HEK293 (cell line): Measurements from ENCODE around the gene REX1BD.

Experiments
- KLF16 ChIP-seq: fragments of 450-650 bp; formaldehyde crosslinking; IDR thresholded peaks from 2 replicates; pipeline ENCODE4 v1.5.1; 2017; ENCODE audit warnings: missing biosample characterization, missing genetic modification characterization
- SP2 ChIP-seq: fragments of 450-650 bp; formaldehyde crosslinking; IDR thresholded peaks from 2 replicates; pipeline ENCODE4 v1.5.1; 2016; ENCODE audit warnings: missing biosample characterization, missing genetic modification characterization
- TRIM28 ChIP-seq: IDR thresholded peaks from 2 replicates; pipeline ENCODE4 v1.6.1; 2011; ENCODE audit warnings: low read length, control low read depth, borderline replicate concordance
- ZNF792 ChIP-seq: fragments of 450-650 bp; formaldehyde crosslinking; IDR thresholded peaks from 2 replicates; pipeline ENCODE4 v1.5.1; 2016; ENCODE audit warnings: missing biosample characterization, missing genetic modification characterization
- TF ChIP-seq, protein P1 (sequence below): fragments of 450-650 bp; formaldehyde crosslinking; IDR thresholded peaks from 2 replicates; pipeline ENCODE4 v1.5.1; 2016; ENCODE audit warnings: missing biosample characterization, missing genetic modification characterization
- TF ChIP-seq, protein P2 (sequence below): fragments of 450-650 bp; formaldehyde crosslinking; IDR thresholded peaks from 2 replicates; pipeline ENCODE4 v1.5.1; 2016; ENCODE audit warnings: missing biosample characterization, missing genetic modification characterization
- TF ChIP-seq, protein P3 (sequence below): IDR thresholded peaks from 2 replicates; pipeline ENCODE4 v1.6.1; 2011; ENCODE audit warnings: mild to moderate bottlenecking, low read depth, low read length, borderline replicate concordance
- TF ChIP-seq, protein P4 (sequence below): fragments of 450-650 bp; formaldehyde crosslinking; IDR thresholded peaks from 2 replicates; pipeline ENCODE4 v1.5.1; 2016; ENCODE audit warnings: missing biosample characterization, missing genetic modification characterization
- TF ChIP-seq, protein P5 (sequence below): sonication (generic); formaldehyde crosslinking; IDR thresholded peaks from 2 replicates; pipeline ENCODE4 v1.8.1; 2022; ENCODE audit warnings: mild to moderate bottlenecking, moderate library complexity, missing genetic modification reagents
- TF ChIP-seq, protein P6 (sequence below): fragments of 450-650 bp; formaldehyde crosslinking; IDR thresholded peaks from 2 replicates; pipeline ENCODE4 v1.5.1; 2017; ENCODE audit warnings: missing biosample characterization, missing genetic modification characterization

DNA sequence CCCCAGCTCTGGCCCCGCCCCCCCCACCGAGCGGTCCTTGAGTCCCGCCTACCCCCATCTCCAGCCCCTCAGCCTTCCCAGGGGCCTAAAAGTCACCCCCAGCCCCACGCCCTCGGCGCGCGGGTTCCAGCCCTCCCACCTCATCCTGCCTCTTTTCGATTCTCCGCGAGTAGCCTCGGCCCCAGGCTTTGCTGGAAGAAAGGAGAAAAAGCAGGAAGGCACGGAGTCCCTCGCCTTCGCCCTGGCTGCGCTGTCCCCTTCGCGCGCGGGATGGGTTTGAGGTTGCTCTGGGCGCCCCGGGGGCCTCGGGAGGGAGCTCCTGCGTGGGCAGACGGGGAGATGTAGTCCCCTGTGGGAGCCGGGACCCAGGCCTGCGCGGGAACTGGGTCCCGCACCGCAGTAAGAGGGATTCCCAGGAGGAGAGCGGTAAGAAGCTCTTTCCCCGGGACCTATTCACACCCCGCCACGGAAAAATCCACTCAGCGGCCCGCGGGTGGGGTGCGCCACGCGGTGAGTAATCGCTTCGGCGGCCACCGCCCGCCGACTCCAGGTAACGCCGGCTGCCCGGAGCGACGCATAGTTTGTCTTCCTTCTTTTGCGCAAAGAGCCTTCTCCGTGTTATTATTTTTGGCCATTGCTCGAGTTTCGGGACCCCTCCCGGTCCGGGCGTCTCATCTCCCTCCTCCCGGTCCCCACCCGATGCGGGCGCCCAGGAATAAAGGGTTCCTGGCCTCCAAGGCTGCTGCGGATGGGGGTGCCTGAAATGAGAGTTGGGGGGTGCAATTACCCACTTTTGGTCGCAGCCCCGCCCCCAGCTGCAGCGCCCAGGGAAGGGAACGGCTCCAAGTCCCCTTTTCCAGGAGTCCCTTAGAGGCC, 18.9 kb downstream of the REX1BD start:
- TF ChIP-seq TRIM28, result no peak
- TF ChIP-seq, protein P1, sequence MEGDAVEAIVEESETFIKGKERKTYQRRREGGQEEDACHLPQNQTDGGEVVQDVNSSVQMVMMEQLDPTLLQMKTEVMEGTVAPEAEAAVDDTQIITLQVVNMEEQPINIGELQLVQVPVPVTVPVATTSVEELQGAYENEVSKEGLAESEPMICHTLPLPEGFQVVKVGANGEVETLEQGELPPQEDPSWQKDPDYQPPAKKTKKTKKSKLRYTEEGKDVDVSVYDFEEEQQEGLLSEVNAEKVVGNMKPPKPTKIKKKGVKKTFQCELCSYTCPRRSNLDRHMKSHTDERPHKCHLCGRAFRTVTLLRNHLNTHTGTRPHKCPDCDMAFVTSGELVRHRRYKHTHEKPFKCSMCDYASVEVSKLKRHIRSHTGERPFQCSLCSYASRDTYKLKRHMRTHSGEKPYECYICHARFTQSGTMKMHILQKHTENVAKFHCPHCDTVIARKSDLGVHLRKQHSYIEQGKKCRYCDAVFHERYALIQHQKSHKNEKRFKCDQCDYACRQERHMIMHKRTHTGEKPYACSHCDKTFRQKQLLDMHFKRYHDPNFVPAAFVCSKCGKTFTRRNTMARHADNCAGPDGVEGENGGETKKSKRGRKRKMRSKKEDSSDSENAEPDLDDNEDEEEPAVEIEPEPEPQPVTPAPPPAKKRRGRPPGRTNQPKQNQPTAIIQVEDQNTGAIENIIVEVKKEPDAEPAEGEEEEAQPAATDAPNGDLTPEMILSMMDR (tag by site-specific recombination), result no peak
- TF ChIP-seq, protein P2, sequence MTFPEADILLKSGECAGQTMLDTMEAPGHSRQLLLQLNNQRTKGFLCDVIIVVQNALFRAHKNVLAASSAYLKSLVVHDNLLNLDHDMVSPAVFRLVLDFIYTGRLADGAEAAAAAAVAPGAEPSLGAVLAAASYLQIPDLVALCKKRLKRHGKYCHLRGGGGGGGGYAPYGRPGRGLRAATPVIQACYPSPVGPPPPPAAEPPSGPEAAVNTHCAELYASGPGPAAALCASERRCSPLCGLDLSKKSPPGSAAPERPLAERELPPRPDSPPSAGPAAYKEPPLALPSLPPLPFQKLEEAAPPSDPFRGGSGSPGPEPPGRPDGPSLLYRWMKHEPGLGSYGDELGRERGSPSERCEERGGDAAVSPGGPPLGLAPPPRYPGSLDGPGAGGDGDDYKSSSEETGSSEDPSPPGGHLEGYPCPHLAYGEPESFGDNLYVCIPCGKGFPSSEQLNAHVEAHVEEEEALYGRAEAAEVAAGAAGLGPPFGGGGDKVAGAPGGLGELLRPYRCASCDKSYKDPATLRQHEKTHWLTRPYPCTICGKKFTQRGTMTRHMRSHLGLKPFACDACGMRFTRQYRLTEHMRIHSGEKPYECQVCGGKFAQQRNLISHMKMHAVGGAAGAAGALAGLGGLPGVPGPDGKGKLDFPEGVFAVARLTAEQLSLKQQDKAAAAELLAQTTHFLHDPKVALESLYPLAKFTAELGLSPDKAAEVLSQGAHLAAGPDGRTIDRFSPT (tag by site-specific recombination), result no peak
- peak; percentile 39; the same call in 1 of the 2 replicates for TF ChIP-seq SP2 (tag by site-specific recombination)
- TF ChIP-seq, protein P3, sequence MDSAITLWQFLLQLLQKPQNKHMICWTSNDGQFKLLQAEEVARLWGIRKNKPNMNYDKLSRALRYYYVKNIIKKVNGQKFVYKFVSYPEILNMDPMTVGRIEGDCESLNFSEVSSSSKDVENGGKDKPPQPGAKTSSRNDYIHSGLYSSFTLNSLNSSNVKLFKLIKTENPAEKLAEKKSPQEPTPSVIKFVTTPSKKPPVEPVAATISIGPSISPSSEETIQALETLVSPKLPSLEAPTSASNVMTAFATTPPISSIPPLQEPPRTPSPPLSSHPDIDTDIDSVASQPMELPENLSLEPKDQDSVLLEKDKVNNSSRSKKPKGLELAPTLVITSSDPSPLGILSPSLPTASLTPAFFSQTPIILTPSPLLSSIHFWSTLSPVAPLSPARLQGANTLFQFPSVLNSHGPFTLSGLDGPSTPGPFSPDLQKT, result no peak
- TF ChIP-seq, protein P4, sequence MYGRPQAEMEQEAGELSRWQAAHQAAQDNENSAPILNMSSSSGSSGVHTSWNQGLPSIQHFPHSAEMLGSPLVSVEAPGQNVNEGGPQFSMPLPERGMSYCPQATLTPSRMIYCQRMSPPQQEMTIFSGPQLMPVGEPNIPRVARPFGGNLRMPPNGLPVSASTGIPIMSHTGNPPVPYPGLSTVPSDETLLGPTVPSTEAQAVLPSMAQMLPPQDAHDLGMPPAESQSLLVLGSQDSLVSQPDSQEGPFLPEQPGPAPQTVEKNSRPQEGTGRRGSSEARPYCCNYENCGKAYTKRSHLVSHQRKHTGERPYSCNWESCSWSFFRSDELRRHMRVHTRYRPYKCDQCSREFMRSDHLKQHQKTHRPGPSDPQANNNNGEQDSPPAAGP (tag by site-specific recombination), result no peak
- TF ChIP-seq, protein P5, sequence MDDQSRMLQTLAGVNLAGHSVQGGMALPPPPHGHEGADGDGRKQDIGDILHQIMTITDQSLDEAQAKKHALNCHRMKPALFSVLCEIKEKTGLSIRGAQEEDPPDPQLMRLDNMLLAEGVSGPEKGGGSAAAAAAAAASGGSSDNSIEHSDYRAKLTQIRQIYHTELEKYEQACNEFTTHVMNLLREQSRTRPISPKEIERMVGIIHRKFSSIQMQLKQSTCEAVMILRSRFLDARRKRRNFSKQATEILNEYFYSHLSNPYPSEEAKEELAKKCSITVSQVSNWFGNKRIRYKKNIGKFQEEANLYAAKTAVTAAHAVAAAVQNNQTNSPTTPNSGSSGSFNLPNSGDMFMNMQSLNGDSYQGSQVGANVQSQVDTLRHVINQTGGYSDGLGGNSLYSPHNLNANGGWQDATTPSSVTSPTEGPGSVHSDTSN (CRISPR knock-in tag), result no peak
- TF ChIP-seq, protein P6, sequence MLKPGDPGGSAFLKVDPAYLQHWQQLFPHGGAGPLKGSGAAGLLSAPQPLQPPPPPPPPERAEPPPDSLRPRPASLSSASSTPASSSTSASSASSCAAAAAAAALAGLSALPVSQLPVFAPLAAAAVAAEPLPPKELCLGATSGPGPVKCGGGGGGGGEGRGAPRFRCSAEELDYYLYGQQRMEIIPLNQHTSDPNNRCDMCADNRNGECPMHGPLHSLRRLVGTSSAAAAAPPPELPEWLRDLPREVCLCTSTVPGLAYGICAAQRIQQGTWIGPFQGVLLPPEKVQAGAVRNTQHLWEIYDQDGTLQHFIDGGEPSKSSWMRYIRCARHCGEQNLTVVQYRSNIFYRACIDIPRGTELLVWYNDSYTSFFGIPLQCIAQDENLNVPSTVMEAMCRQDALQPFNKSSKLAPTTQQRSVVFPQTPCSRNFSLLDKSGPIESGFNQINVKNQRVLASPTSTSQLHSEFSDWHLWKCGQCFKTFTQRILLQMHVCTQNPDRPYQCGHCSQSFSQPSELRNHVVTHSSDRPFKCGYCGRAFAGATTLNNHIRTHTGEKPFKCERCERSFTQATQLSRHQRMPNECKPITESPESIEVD, result no peak
- no peak for TF ChIP-seq ZNF792 (tag by site-specific recombination)
- no peak for TF ChIP-seq KLF16 (tag by site-specific recombination)
